ENCODE data around the gene RANBP2. TPM values are rescaled to one million over a fixed set of nuclear protein-coding genes. Genes with fewer than 3 reads are reported as not detected.

RANBP2 gene
- total and polyA plus RNA-seq, 2 donors (not counting 1 experiment from before 2014, with no cell fraction given), result 4.4 to 67.0 TPM

DNA sequence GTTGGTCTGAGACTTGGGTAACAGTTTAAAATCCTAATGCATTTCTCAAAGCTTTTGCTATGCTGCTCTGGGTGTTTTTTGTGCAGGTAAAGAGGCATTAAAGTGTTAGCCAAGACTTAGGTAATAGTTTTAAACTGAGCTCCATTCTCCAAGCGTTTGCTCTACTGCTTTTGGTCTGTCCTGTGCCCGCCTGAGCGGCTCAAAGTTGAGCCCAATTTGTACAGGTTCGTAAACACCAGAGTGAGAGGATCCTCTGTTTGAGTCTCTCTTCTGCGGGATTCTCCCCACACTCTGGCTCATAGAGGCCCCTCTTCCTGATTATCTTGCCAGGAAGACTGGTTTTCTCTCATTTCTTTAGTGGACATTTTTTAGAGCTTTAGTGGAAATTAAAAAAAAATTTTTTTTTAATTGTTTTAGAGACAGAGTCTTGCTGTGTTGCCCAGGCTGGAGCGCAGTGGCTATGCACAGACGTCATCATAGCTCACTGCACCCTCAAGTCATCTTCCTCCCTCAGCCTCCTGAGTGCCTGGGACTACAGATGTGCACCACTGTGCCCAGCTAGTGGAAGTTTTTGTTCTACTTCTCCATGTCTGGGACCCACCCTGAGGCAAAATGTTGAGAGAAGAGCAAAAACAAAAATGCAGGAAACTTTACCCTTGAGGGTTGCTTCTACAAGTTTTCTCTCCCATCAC is 83.9 kb downstream of the RANBP2 start:
- no peak overlapping the region for H3K27ac ChIP-seq (ENCODE audit: low read length in 2 of 2)
- WGBS (ENCODE audit: insufficient coverage), result 96% methylated on average over 7 of the region's 7 CpGs
- H3K9me3 ChIP-seq (ENCODE audit: control extremely low read depth in 1 of 3, control insufficient read depth in 2 of 3, insufficient read depth in 1 of 3, low read length in 2 of 3), result no peaks in the 10 kb centered on the region
- H3K4me2 ChIP-seq (replicated peaks; ENCODE audit: low read depth, low read length, poor library complexity, severe bottlenecking), result no peak overlapping the region
- POLR2A ChIA-PET, result no interaction called here
- H3K36me3 ChIP-seq (replicated peaks in 1 of 2; ENCODE audit: control extremely low read depth in 1 of 2, control insufficient read depth in 1 of 2, extremely low read depth in 1 of 2, insufficient read depth in 2 of 2, low read length in 1 of 2), result peaks cover 2 to 38% of the 10 kb centered on the region in 2 experiments
- Mint-ChIP-seq H3K9me3 (ENCODE audit: insufficient read depth) (no peaks in the 10 kb centered on the region), H3K27me3 (no peaks in the 10 kb centered on the region), H3K4me1 (no peaks in the 10 kb centered on the region), H3K27ac (no peak overlapping the region), H3K4me3 (no peak overlapping the region)
- no peak overlapping the region for H2AFZ ChIP-seq (ENCODE audit: insufficient read depth, low read depth, low read length, poor library complexity, severe bottlenecking)
- intact Hi-C loops (cut with micrococcal nuclease), result no loop called here
- H3K4me3 ChIP-seq (ENCODE audit: control extremely low read depth in 1 of 5, extremely low read depth in 1 of 5, insufficient read depth in 1 of 5, low read depth in 2 of 5, low read length in 4 of 5), result no peak overlapping the region
- CTCF ChIA-PET, result no interaction called here
- no peaks in the 10 kb centered on the region for H3K79me2 ChIP-seq (ENCODE audit: control insufficient read depth, insufficient read depth, low read length)
- H3K4me1 ChIP-seq (ENCODE audit: control insufficient read depth in 2 of 2, insufficient read depth in 2 of 2, low read length in 2 of 2), result no peaks in the 10 kb centered on the region
- no peak overlapping the region for H3K9ac ChIP-seq (ENCODE audit: low read length)
- ATAC-seq (ENCODE audit: low read depth) (no peak), DNase-seq (no peak)
- no peak for TF ChIP-seq EZH2 (IDR thresholded peaks at IDR 0.05; ENCODE audit: borderline replicate concordance, insufficient read depth, low read depth, low read length, poor library complexity, severe bottlenecking)
- TF ChIP-seq, protein P1, sequence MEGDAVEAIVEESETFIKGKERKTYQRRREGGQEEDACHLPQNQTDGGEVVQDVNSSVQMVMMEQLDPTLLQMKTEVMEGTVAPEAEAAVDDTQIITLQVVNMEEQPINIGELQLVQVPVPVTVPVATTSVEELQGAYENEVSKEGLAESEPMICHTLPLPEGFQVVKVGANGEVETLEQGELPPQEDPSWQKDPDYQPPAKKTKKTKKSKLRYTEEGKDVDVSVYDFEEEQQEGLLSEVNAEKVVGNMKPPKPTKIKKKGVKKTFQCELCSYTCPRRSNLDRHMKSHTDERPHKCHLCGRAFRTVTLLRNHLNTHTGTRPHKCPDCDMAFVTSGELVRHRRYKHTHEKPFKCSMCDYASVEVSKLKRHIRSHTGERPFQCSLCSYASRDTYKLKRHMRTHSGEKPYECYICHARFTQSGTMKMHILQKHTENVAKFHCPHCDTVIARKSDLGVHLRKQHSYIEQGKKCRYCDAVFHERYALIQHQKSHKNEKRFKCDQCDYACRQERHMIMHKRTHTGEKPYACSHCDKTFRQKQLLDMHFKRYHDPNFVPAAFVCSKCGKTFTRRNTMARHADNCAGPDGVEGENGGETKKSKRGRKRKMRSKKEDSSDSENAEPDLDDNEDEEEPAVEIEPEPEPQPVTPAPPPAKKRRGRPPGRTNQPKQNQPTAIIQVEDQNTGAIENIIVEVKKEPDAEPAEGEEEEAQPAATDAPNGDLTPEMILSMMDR (IDR thresholded peaks at IDR 0.05), result no peak
- no peaks in the 10 kb centered on the region for H4K20me1 ChIP-seq (ENCODE audit: control insufficient read depth, insufficient read depth, low read length, poor library complexity, severe bottlenecking)
- H3K27me3 ChIP-seq (replicated peaks in 1 of 4; ENCODE audit: control extremely low read depth in 1 of 4, control insufficient read depth in 3 of 4, insufficient read depth in 4 of 4, low read length in 3 of 4), result no peaks in the 10 kb centered on the region

DNA sequence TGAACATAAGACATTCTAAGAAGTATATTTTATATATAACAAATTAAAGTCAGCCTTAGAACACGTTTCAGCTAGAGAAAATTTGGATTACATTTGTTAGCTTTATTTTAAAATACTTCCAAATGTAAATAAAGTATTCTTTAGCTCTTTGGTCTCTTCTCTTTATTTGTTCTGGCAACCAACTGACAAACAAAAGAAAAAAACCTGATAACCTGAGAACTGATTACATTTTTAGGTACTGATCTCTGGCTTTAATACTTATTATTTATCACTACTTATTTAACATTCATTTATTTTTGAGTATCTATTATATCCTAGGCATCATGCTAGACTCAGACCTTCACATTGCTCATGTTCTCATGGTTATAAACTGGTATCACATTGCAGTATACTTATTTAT is 85.8 kb downstream of the RANBP2 start:
- Histone ChIP-seq H3K36me3 (replicated peaks in 1 of 2; ENCODE audit: control extremely low read depth in 1 of 2, control insufficient read depth in 1 of 2, extremely low read depth in 1 of 2, insufficient read depth in 2 of 2, low read length in 1 of 2) (peaks cover 4 to 36% of the 10 kb centered on the region in 2 experiments), H4K20me1 (ENCODE audit: control insufficient read depth, insufficient read depth, low read length, poor library complexity, severe bottlenecking) (no peaks in the 10 kb centered on the region), H3K4me2 (replicated peaks; ENCODE audit: low read depth, low read length, poor library complexity, severe bottlenecking) (no peak overlapping the region), H3K27ac (ENCODE audit: low read length in 2 of 2) (no peak overlapping the region), H3K9me3 (ENCODE audit: control extremely low read depth in 1 of 3, control insufficient read depth in 2 of 3, insufficient read depth in 1 of 3, low read length in 2 of 3) (peaks cover under 1 to 12% (median 5%) of the 10 kb centered on the region in 3 donors), H2AFZ (ENCODE audit: insufficient read depth, low read depth, low read length, poor library complexity, severe bottlenecking) (no peak overlapping the region), H3K9ac (ENCODE audit: low read length) (no peak overlapping the region), H3K27me3 (replicated peaks in 1 of 4; ENCODE audit: control extremely low read depth in 1 of 4, control insufficient read depth in 3 of 4, insufficient read depth in 4 of 4, low read length in 3 of 4) (no peaks in the 10 kb centered on the region), H3K4me3 (ENCODE audit: control extremely low read depth in 1 of 5, extremely low read depth in 1 of 5, insufficient read depth in 1 of 5, low read depth in 2 of 5, low read length in 4 of 5) (no peak overlapping the region), H3K79me2 (ENCODE audit: control insufficient read depth, insufficient read depth, low read length) (no peaks in the 10 kb centered on the region), H3K4me1 (ENCODE audit: control insufficient read depth in 2 of 2, insufficient read depth in 2 of 2, low read length in 2 of 2) (no peaks in the 10 kb centered on the region)
- DNase-seq (no peak), ATAC-seq (ENCODE audit: low read depth) (no peak)
- Mint-ChIP-seq H3K4me3 (no peak overlapping the region), H3K27me3 (no peaks in the 10 kb centered on the region), H3K9me3 (ENCODE audit: insufficient read depth) (peaks cover 5% of the 10 kb centered on the region), H3K27ac (no peak overlapping the region), H3K4me1 (no peaks in the 10 kb centered on the region)
- intact Hi-C loops (cut with micrococcal nuclease), result no loop called here
- whole genome bisulfite sequencing (ENCODE audit: insufficient coverage), result no CpG with 5 or more reads among the region's 1 CpG
- ChIA-PET CTCF (no interaction called here), POLR2A (no interaction called here)
- no peak for TF ChIP-seq EZH2 (IDR thresholded peaks at IDR 0.05; ENCODE audit: borderline replicate concordance, insufficient read depth, low read depth, low read length, poor library complexity, severe bottlenecking)
- TF ChIP-seq, protein P1 (IDR thresholded peaks at IDR 0.05), result no peak

Measured in B cell (primary cell).